Immature natural killer cell (primary cell): ENCODE data around the gene ID4. TPM values are rescaled to one million over a fixed set of nuclear protein-coding genes. Genes with fewer than 3 reads are reported as not detected.

ENCODE experiments used
- DNase-seq, 3 donors: peaks; one replicate each; pipeline ENCODE4 v3.0.0; 2022; ENCODE audit warnings: mixed read lengths in 1 of 3
- H3K27ac Mint-ChIP-seq, 6 donors: one replicate each; pipeline ENCODE4 v1.8.0; 2020; ENCODE audit warnings: mixed read lengths in 6 of 6, mild to moderate bottlenecking in 5 of 6, inconsistent platforms in 4 of 6, moderate library complexity in 3 of 6
- H3K27me3 Mint-ChIP-seq, 3 donors: one replicate each; pipeline ENCODE4 v1.8.0; 2020 to 2021; ENCODE audit warnings: low read depth in 3 of 3, mild to moderate bottlenecking in 3 of 3, mixed read lengths in 3 of 3, moderate library complexity in 3 of 3, inconsistent platforms in 1 of 3
- H3K36me3 Mint-ChIP-seq, 3 donors: one replicate each; pipeline ENCODE4 v1.8.0; 2020; ENCODE audit warnings: mixed read lengths in 3 of 3, inconsistent platforms in 2 of 3, mild to moderate bottlenecking in 2 of 3
- H3K4me1 Mint-ChIP-seq, 2 donors: one replicate each; pipeline ENCODE4 v1.8.0; 2020; ENCODE audit warnings: inconsistent platforms in 2 of 2, mild to moderate bottlenecking in 2 of 2, mixed read lengths in 2 of 2, moderate library complexity in 1 of 2
- H3K4me3 Mint-ChIP-seq, 5 donors: one replicate each; pipeline ENCODE4 v1.8.0; 2020; ENCODE audit warnings: mild to moderate bottlenecking in 5 of 5, mixed read lengths in 5 of 5, inconsistent platforms in 3 of 5, moderate library complexity in 3 of 5
- H3K9me3 Mint-ChIP-seq, 6 donors: one replicate each; pipeline ENCODE4 v1.8.0; 2020; ENCODE audit warnings: mild to moderate bottlenecking in 6 of 6, mixed read lengths in 6 of 6, inconsistent platforms in 4 of 6, moderate library complexity in 3 of 6
- polyA plus RNA-seq, 3 donors: library from polyadenylated mRNA; unstranded; fragments of 300-500 nt; fragmentation: Illumina TruSeq; gene quantifications; one replicate each; pipeline ENCODE4 v1.2.3, GENCODE V29; 2021

Gene ID4
- polyA plus RNA-seq, 3 donors from 2014 or later, result not detected

DNA sequence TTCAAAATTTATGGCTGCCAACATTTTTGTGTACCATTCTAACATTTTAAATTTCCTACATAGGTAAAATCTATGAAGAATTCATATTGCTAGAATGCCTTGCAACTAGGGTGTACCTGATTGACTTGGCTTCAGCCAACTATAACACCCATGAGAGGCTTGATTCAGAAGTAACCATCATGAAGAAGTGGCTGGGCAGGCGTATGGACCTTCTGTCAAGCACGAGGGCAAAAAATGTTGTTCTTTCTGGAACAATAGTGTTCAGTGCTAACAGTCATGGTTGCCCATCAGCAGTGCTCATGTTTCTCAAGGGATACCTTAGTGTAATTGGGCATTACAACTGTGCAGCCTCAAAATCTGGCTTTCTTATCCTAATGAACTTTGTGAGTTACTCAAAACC lies 42.9 kb downstream of the ID4 start:
- no peaks in the 10 kb centered on the region for H3K36me3 Mint-ChIP-seq
- peaks cover 2 to 6% (median 2%) of the 10 kb centered on the region in 3 donors for H3K27me3 Mint-ChIP-seq
- H3K27ac Mint-ChIP-seq, result no peak overlapping the region

DNA sequence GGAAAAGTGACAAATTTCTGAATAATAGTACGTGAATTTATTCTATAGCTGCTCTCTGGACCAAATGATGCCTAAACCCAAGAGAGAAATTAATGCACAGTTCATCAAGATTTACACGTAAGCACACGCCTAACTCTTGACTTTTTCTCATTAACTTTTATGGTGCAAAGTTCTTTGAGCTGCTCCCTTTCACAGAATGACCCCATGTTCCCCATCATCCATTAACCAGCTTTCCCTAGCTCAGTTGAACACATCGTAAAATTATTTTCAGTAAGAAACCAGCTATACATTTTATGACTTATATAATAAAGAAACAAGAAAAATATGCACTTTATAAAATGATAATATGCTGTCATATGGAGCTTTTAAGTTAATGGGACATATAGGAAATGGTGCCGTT lies 54.3 kb downstream of the ID4 start:
- Mint-ChIP-seq H3K9me3 (peaks cover 0 to 5% (median 0%) of the 10 kb centered on the region in 6 donors), H3K4me1 (no peaks in the 10 kb centered on the region), H3K4me3 (no peak overlapping the region), H3K36me3 (no peaks in the 10 kb centered on the region), H3K27ac (no peak overlapping the region), H3K27me3 (peaks cover 4 to 5% (median 5%) of the 10 kb centered on the region in 3 donors)
- DNase-seq, result no peak

More for the DNA sequence above, 42.9 kb downstream of the ID4 start:
- DNase-seq, result no peak
- Mint-ChIP-seq H3K4me1 (peaks cover 7 to 8% of the 10 kb centered on the region in 2 donors), H3K4me3 (no peak overlapping the region), H3K9me3 (no peaks in the 10 kb centered on the region)
